ENCODE data around the gene GABRA4. TPM values are rescaled to one million over a fixed set of nuclear protein-coding genes. Genes with fewer than 3 reads are reported as not detected.

GABRA4 gene
- total and polyA plus RNA-seq, 10 of the 15 experiments (the other 5 are each of a cell fraction or from before 2014, with no cell fraction given), result 0.69 to 14.6 (median 1.1) TPM

DNA sequence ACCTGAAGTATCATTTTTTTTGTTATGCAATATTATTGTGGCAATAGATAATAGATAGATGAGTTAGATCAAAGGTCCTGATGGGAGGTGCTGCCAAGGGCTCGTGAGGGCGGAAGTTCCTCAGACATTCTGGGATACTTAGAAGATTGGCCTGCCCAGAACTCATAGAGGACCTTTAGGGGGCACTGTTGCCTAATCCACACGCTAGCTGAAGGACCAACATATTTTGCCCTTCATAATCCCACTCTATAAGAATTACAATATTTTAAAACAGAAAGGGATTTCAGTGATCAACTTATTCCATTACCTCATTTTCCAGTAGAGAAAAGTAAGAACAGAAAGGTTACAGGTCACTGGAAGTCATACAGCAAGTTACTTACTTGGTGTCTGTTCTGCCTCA is 61.4 kb downstream of the GABRA4 start (continued):
- TF ChIP-seq, protein P1, sequence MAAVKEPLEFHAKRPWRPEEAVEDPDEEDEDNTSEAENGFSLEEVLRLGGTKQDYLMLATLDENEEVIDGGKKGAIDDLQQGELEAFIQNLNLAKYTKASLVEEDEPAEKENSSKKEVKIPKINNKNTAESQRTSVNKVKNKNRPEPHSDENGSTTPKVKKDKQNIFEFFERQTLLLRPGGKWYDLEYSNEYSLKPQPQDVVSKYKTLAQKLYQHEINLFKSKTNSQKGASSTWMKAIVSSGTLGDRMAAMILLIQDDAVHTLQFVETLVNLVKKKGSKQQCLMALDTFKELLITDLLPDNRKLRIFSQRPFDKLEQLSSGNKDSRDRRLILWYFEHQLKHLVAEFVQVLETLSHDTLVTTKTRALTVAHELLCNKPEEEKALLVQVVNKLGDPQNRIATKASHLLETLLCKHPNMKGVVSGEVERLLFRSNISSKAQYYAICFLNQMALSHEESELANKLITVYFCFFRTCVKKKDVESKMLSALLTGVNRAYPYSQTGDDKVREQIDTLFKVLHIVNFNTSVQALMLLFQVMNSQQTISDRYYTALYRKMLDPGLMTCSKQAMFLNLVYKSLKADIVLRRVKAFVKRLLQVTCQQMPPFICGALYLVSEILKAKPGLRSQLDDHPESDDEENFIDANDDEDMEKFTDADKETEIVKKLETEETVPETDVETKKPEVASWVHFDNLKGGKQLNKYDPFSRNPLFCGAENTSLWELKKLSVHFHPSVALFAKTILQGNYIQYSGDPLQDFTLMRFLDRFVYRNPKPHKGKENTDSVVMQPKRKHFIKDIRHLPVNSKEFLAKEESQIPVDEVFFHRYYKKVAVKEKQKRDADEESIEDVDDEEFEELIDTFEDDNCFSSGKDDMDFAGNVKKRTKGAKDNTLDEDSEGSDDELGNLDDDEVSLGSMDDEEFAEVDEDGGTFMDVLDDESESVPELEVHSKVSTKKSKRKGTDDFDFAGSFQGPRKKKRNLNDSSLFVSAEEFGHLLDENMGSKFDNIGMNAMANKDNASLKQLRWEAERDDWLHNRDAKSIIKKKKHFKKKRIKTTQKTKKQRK (IDR thresholded peaks at IDR 0.05; ENCODE audit: low read depth, low read length), result no peak
- TF ChIP-seq EGR1 (IDR thresholded peaks at IDR 0.05; ENCODE audit: borderline replicate concordance in 1 of 2, low read depth in 2 of 2, low read length in 2 of 2) (no peak), PBX3 (IDR thresholded peaks at IDR 0.05; ENCODE audit: insufficient replicate concordance, low read depth, low read length) (no peak), RB1 (IDR thresholded peaks at IDR 0.05; ENCODE audit: borderline replicate concordance) (peak; percentile 27; the same call in 1 of the 2 replicates), ZBED1 (IDR thresholded peaks at IDR 0.05; ENCODE audit: borderline replicate concordance) (no peak), CEBPB (IDR thresholded peaks at IDR 0.05; ENCODE audit: borderline replicate concordance in 1 of 2, low read depth in 2 of 2, low read length in 2 of 2) (no peak), IKZF1 (conservative IDR thresholded peaks at IDR 0.05) (no peak), NRF1 (conservative IDR thresholded peaks at IDR 0.05; ENCODE audit: low read depth, low read length) (no peak), SUPT20H (IDR thresholded peaks at IDR 0.05; ENCODE audit: borderline replicate concordance, control insufficient read depth, low read depth, low read length) (no peak), ATF7 (IDR thresholded peaks at IDR 0.05; ENCODE audit: low read depth) (0 out of 2 replicates have a peak, but pooled peaks have one; percentile 24), MEF2A (IDR thresholded peaks at IDR 0.05; ENCODE audit: insufficient read depth, low read depth, low read length) (no peak)
